GM12873 (cell line): ENCODE data around the gene AGGF1.

Experiments
- CTCF ChIP-seq: IDR thresholded peaks from 2 replicates; pipeline ENCODE4 v1.5.1; 2012; ENCODE audit warnings: low read depth, mild to moderate bottlenecking, moderate library complexity, low read length, control low read depth; ENCODE audit not compliant: insufficient read depth; ENCODE audit errors: missing control alignments

AGGF1 gene

GRCh38 chr5:76999451-76999850 is 30.8 kb upstream of the AGGF1 start:
- no peak for TF ChIP-seq CTCF

- no peak for TF ChIP-seq CTCF
These were observed 27.0 kb upstream of the AGGF1 start for GRCh38 chr5:77003246-77003645.

- TF ChIP-seq CTCF: no peak
These were observed 24.1 kb upstream of the AGGF1 start for GRCh38 chr5:77006124-77006523.

- TF ChIP-seq CTCF: no peak
These were observed 21.8 kb upstream of the AGGF1 start for GRCh38 chr5:77008413-77008812.

- TF ChIP-seq CTCF: no peak
These were observed 20.0 kb upstream of the AGGF1 start for GRCh38 chr5:77010243-77010642.

GRCh38 chr5:77011498-77011897 is 18.7 kb upstream of the AGGF1 start:
- TF ChIP-seq CTCF: no peak

GRCh38 chr5:77012601-77013000 is 17.6 kb upstream of the AGGF1 start:
- TF ChIP-seq CTCF: no peak
